Astrocyte of the hippocampus (primary cell): ENCODE results near the gene ELOVL1.
"Not testable (repeated sequence)": the region's sequence is repeated elsewhere in the genome, so short reads cannot be mapped to it uniquely, and the experiment has no call there.

Experiments used
- DNase-seq: peaks from one replicate; pipeline ENCODE4 v3.0.0; 2011; ENCODE audit warnings: low read depth, low spot score

The ELOVL1 gene

DNA sequence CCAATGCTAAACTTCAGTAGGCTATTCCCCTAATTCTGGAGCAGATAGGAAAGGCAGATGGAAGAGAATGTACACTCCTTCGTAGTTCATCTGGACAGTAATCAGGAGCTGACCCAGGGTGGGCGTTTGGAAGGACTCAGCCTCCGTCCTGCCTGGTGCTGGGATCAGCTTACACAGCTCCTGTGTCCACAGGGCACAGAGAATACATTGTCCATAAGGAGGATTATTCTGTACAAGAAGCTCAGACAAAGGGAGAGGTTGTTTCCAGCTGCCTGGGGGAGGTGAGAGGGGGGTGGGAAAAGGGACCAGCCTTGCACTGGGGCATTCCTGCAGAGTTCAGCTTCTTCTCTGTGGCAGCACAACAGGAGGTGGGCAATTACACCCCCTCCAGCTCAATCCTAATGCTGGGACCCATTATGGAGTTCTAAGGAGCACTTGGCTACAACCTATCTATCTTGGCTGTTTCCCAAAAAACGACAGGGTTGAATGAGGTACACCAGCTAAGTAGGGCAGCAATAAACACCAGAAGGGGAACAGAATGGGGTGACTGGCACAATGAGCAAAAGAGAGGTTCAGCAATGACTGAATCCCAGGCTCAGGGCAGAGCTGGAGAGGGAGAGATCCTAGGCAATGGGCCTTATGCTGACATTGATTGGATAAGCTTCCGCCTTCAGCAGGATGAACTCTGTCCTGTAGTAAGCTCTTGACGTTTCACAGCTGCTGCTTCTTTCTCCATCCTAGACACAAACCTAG is 14.4 kb upstream of the ELOVL1 start:
- DNase-seq: no peak

DNA sequence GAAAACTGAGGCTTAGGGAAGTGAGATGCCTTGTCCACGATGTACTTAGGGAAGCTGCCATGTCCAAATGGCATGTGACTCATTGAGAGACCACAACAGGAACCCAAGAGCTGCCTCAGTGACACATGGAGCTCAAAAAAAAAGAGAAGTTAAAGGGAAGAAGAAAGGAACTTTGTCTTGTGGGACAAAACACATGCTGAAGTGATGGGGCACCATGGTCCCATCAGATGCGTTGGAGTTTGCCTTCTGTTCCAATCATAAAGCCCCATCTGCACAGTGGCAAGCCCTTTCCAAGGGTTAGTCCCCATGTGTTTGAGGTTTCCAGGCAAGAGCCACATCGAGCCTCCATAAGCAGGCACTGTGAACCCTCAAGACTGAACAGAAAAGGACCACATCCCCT is 13.8 kb upstream of the ELOVL1 start:
- no peak for DNase-seq

- DNase-seq: no peak
Measured at GRCh38 chr1:43379476-43379875, 11.7 kb upstream of the ELOVL1 start.

GRCh38 chr1:43377831-43378230 is 10.0 kb upstream of the ELOVL1 start:
- no peak for DNase-seq

DNA sequence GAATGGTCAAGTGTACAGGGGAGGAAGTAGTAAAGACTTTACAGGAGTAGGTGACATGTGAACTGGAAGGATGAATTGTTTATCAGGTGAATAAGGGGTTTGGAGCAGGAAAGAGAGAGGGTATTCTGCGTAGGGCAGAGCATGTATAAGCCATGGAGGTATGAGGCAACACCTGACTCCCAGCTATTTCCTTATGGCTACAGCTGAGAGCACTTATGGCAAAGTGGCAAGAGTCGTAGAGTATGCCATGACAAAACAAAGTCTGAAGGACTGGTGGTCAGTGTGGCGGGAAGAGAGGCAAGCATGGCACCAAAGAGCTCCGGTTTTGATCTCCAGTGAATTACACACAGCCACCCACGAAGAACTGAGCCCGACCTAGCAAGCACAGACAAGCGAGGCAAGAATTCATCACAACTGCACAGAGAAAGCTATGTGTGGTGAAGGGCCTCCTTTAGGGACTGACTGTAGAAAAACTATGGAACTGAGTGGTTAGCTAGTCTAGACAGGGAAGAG is 9.0 kb upstream of the ELOVL1 start:
- DNase-seq: no peak

DNA sequence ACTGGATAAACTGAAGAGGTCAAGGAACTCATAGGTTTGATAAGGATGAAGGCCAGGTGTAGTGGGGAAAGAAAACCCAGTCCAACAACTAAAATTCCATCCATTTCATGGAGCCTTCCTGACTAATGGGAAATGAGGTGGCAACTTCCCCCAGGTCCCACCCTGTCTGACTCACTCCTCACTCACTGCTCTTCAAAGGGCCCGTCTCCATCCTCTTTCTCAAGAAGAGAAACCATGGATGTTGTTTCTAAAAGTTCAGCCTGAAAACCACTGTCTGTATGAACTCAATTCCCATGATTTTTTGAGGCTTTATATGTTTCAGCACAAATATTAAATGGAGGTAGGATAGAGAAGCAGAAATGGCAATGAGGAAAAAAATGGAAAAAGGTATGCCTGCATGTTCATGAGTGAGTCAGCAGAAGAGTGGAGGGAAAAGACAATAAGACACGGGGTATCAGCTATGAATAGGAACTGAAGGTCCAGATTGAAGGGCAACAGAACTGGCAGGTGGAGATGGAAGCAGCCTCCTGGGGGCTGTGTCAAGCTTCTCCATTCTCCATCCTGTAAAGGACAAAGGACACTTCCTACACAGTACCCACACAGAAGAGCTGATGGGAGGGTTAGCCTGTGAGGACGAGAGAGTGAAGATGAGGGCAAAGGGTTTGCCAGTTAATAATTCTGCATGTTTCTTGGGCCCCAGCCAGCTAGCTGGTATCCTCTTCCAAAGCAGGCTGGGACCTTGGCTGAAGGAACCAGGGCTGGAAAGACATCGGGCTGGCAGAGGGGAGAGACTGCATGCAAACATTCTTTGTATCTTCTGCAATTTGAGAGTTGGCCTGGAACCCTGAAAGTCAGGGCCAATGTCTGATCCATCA is 5.5 kb upstream of the ELOVL1 start:
- peak; percentile 61 for DNase-seq

GRCh38 chr1:43372172-43372571 is 4.4 kb upstream of the ELOVL1 start:
- no peak for DNase-seq

GRCh38 chr1:43370564-43370963 is 2.8 kb upstream of the ELOVL1 start:
- DNase-seq: no peak

- DNase-seq: not testable (repeated sequence)
Measured at GRCh38 chr1:43369779-43370178, 2.0 kb upstream of the ELOVL1 start.

GRCh38 chr1:43368646-43369020 is 822 bp upstream of the ELOVL1 start:
- no peak for DNase-seq

DNA sequence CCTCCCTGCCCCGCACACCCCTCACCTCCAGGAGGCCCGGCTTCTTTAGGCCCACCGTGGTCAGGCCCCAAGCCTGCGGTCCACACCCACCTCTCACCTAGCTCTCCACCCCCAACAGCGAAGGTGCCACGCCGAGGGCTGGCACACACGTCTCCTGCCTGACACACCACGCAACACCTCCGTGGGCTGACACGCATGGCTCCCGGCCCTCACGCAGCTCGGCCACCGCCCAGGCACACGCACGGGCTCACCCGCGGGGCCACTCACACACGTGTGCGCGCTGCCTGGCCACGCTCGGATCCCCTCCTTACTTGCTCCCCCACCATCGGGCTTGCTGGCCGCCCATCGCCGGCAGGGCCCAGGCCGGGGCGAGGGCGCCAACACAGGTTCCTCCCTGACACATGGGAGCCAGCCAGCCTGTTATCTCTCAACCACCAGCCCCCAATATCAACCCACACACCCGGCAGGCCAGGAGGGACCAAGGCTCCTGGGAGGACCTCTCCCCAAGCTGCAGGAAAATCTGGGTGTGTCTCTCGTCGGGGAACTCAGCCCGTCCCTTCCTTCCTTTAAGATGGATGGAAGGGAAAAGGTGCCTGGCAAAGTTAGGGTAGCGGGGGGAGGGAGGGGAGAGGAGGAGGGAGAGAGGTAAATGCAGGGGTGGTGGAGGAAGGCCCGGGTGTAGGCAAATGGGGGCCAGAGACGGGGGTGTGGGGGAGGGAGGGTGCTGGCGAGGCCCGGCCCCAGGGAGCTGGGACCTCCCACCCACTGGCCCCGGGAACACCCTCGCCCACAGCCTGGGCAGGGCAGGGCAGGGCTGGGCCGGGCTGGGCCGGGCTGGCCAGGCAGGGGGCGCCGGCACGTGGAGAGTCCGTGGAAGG is 546 bp downstream of the ELOVL1 start:
- no peak for DNase-seq

GRCh38 chr1:43366601-43367025 is 1.2 kb downstream of the ELOVL1 start:
- no peak for DNase-seq

DNA sequence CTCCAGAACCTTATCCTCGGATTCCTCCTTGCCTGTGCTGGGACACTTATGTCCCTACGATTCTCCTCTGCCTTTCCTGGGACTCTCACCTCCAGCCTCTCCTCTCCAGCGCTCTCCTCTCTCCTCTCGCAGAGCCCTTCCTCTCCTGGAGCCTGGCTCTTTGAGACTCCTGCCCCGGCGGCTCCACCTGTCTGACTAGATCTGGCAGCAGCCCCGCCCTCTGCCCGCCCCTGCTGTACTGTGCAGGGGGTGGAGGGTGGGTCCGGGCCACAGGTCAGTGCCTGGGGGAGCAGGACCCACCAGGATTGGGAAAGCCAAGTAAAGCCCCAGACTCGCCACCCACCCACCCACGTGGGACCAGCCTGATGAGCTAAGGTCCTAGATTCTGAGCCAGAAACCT is 1.6 kb downstream of the ELOVL1 start:
- DNase-seq: no peak

GRCh38 chr1:43365678-43366077 is 2.1 kb downstream of the ELOVL1 start:
- DNase-seq: no peak

- DNase-seq: no peak
Measured at GRCh38 chr1:43363935-43364525, 3.8 kb downstream of the ELOVL1 start.

DNA sequence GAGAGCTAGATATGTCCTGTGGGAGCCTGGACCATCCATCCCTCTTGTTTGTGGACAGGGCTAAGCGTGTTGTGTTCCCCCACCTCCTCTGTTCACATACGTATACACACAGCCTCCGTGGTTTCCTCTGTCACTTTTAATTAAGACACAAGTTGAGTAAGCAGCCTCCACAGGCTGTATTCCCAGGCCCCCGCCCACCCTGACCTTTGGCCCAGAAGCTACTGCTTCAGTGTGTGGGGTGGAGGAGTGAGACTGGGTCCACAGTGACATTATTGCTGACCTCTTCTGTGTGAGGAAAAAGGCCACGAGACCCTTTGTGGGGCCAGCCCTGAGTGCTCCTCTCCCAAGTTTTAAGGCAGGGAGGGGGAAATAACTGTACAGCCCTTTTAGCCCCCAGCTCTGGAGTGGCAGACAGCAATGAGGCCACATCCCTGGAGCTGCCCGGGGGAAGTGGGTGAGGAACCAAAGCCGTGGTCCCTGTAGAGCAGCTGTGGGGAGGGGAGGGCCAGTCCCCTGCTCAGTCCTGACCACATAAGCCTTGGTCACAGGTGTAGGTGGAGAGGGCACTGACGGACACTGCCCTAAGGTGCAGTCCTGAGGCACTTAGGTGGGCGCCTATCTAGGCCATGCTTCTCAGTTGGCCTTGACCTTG is 4.4 kb downstream of the ELOVL1 start:
- DNase-seq: no peak

DNA sequence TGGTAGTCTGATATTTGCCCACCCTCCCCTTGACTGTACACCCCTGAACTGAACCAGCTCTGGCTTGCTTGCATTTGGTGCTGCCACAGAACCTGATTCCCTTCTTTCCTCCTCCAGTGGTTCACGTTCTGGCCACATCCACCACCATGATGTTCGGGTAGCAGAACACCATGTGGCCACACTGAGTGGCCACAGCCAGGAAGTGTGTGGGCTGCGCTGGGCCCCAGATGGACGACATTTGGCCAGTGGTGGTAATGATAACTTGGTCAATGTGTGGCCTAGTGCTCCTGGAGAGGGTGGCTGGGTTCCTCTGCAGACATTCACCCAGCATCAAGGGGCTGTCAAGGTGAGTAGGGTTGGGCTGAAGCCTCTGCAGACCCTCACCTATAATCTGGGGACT is 7.2 kb downstream of the ELOVL1 start:
- no peak for DNase-seq

DNA sequence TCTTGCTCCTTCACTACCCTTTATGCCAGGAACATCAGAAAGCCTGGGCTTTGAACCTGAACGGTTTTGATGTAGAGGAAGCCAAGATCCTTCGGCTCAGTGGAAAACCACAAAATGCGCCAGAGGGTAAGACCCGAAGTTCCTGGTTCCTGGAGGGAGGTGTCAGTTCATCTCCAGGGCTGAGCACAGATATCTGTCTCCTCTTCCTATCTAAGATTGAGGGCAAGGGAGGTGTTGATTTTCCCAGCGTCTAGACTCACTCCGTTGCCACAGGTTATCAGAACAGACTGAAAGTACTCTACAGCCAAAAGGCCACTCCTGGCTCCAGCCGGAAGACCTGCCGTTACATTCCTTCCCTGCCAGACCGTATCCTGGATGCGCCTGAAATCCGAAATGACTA is 8.1 kb downstream of the ELOVL1 start:
- DNase-seq: no peak

- peak; percentile 99 for DNase-seq
Measured at GRCh38 chr1:43358746-43359693, 8.8 kb downstream of the ELOVL1 start, which contains the start of gene CDC20. Gene CDC20 (plus strand): TSS chr1:43358981. CDS start chr1:43359216, 235 bp downstream.
